GM12878 (cell line): ENCODE results near the gene STPG3. TPM values are rescaled to one million over a fixed set of nuclear protein-coding genes. Genes with fewer than 3 reads are reported as not detected.

ENCODE experiments used
- ATAC-seq: fragments of 200-7000 bp; cut with Tn5 transposase; 3 replicates; pipeline ENCODE4 v1.9.1; 2020; ENCODE audit warnings: mild to moderate bottlenecking, moderate library complexity
- BruUV-seq: library from RNA; stranded (reverse); fragments of 400-500 nt; replicated peaks from 2 replicates; lab custom pipeline; 2021; lab: Mats Ljungman, UMichigan
- CTCF ChIA-PET: fragments of 300-600 bp; sonication (Branson Sonifier 250); formaldehyde crosslinking; extraction: SDS; loops from one replicate; lab custom pipeline; 2021; ENCODE audit warnings: inconsistent platforms; lab: Yijun Ruan, JAX
- POLR2A ChIA-PET: fragments of 350-600 bp; formaldehyde crosslinking; extraction: SDS; loops from one replicate; lab custom pipeline; 2021; ENCODE audit warnings: inconsistent platforms; lab: Charles Lee
- RAD21 ChIA-PET: fragments of 300-600 bp; sonication (Branson Sonifier 250); formaldehyde crosslinking; loops from one replicate; lab custom pipeline; 2023; ENCODE audit warnings: antibody characterized with exemption; ENCODE audit not compliant: unreplicated experiment; lab: Charles Lee
- SMC1A ChIA-PET: fragments of 300-600 bp; sonication (Branson Sonifier 250); formaldehyde crosslinking; loops from one replicate; lab custom pipeline; 2023; ENCODE audit not compliant: unreplicated experiment, uncharacterized antibody; lab: Charles Lee
- DNase-seq: peaks from one replicate; pipeline ENCODE4 v3.0.0-alpha.2; 2011; ENCODE audit warnings: low read depth, low spot score
- FAIRE-seq: peaks from 3 replicates; lab custom pipeline; 2011; peaks lifted over from hg19 to GRCh38; lab: Jason Lieb, UNC
- H2AFZ ChIP-seq: 2 replicates; pipeline ENCODE4 v1.6.0; 2011; ENCODE audit warnings: low read depth, low read length, control low read depth; ENCODE audit not compliant: control insufficient read depth
- H3K27ac ChIP-seq: 2 replicates; pipeline ENCODE4 v1.5.1; 2011; ENCODE audit warnings: control low read depth; ENCODE audit not compliant: control insufficient read depth, insufficient read depth
- H3K27me3 ChIP-seq, 2 experiments: replicated peaks in 1 of 2; 2 replicates each; pipeline versions ENCODE4 v1.6.0 to v1.6.1; 2011; ENCODE audit warnings: low read length in 1 of 2; ENCODE audit not compliant: control insufficient read depth in 2 of 2, insufficient read depth in 2 of 2
- H3K36me3 ChIP-seq, 2 experiments: 2 replicates each; pipeline ENCODE4 v1.5.1; 2011; ENCODE audit warnings: low read length in 1 of 2; ENCODE audit not compliant: control insufficient read depth in 2 of 2, insufficient read depth in 2 of 2
- H3K4me1 ChIP-seq: 2 replicates; pipeline ENCODE4 v1.6.1; 2011; ENCODE audit warnings: mild to moderate bottlenecking, low read length, moderate library complexity, mixed read lengths; ENCODE audit not compliant: control insufficient read depth, insufficient read depth
- H3K4me2 ChIP-seq: 2 replicates; pipeline ENCODE4 v1.6.0; 2011; ENCODE audit warnings: control low read depth; ENCODE audit not compliant: control insufficient read depth, insufficient read depth
- H3K4me3 ChIP-seq: fragments of 200-600 bp; sonication (generic); 2 replicates; pipeline ENCODE4 v1.5.1; 2016
- H3K79me2 ChIP-seq: 2 replicates; pipeline ENCODE4 v1.6.0; 2011; ENCODE audit warnings: low read length; ENCODE audit not compliant: control insufficient read depth, insufficient read depth
- H3K9ac ChIP-seq: 2 replicates; pipeline ENCODE4 v1.8.0; 2011; ENCODE audit warnings: low read length, control low read depth, mixed read lengths; ENCODE audit not compliant: control insufficient read depth, insufficient read depth
- H3K9me3 ChIP-seq: replicated peaks from 3 replicates; pipeline ENCODE4 v1.5.1; 2011; ENCODE audit warnings: mild to moderate bottlenecking, low read length; ENCODE audit not compliant: control insufficient read depth, insufficient read depth
- H4K20me1 ChIP-seq: 2 replicates; pipeline ENCODE4 v1.6.0; 2011; ENCODE audit not compliant: control insufficient read depth, insufficient read depth
- BACH1 ChIP-seq: fragments of 450-650 bp; IDR thresholded peaks from 2 replicates; pipeline ENCODE4 v1.6.1; 2017; ENCODE audit warnings: mild to moderate bottlenecking, borderline replicate concordance
- FOXM1 ChIP-seq: IDR thresholded peaks from 2 replicates; pipeline ENCODE4 v1.6.1; 2012; ENCODE audit warnings: low read depth, mild to moderate bottlenecking, inconsistent platforms, low read length, moderate library complexity
- KLF5 ChIP-seq: fragments of 450-650 bp; IDR thresholded peaks from 2 replicates; pipeline ENCODE4 v1.6.1; 2014; ENCODE audit warnings: mild to moderate bottlenecking; ENCODE audit not compliant: partially characterized antibody
- MXI1 ChIP-seq: fragments of 150-350 bp; IDR thresholded peaks from 2 replicates; pipeline ENCODE4 v1.6.1; 2011; ENCODE audit warnings: low read depth, mild to moderate bottlenecking, inconsistent platforms, low read length, improper control_type of control experiment
- NR2C1 ChIP-seq: fragments of 450-650 bp; IDR thresholded peaks from 2 replicates; pipeline ENCODE4 v1.6.1; 2017; ENCODE audit warnings: antibody characterized with exemption, mild to moderate bottlenecking, moderate library complexity
- SMAD5 ChIP-seq: IDR thresholded peaks from 2 replicates; pipeline ENCODE4 v1.6.1; 2016; ENCODE audit warnings: antibody characterized with exemption, low read depth
- SRF ChIP-seq, 2 experiments: IDR thresholded peaks; 2 replicates each; pipeline ENCODE4 v1.6.1; 2011; ENCODE audit warnings: low read depth in 2 of 2, low read length in 2 of 2, mild to moderate bottlenecking in 1 of 2, moderate library complexity in 1 of 2
- WRNIP1 ChIP-seq: IDR thresholded peaks from 2 replicates; pipeline ENCODE4 v1.6.1; 2011; ENCODE audit warnings: low read depth, low read length, improper control_type of control experiment, borderline replicate concordance
- ZNF592 ChIP-seq: fragments of 450-650 bp; IDR thresholded peaks from 2 replicates; pipeline ENCODE4 v1.6.1; 2017; ENCODE audit warnings: mild to moderate bottlenecking, moderate library complexity
- ZZZ3 ChIP-seq: IDR thresholded peaks from 2 replicates; pipeline ENCODE4 v1.6.1; 2011; ENCODE audit warnings: low read depth; ENCODE audit not compliant: control insufficient read depth, insufficient read length
- WGBS: methylation state at CpG from one replicate; pipeline ENCODE4 v1.1.6; 2016; ENCODE audit warnings: low lambda C conversion rate; ENCODE audit not compliant: insufficient replicate concordance, insufficient coverage; ENCODE audit errors: missing lambda C conversion rate; 5-methylcytosine and 5-hydroxymethylcytosine counted together
- in situ Hi-C: fragments of 300-500 bp; cut with MboI; formaldehyde crosslinking; loops from 9 replicates; pipeline ENCODE4 v1.14.3; 2018; ENCODE audit warnings: mixed read lengths
- intact Hi-C: fragments of 100-400 bp; cut with micrococcal nuclease; formaldehyde crosslinking; loops from one replicate; pipeline ENCODE4 v1.14.2; 2022; ENCODE audit not compliant: unreplicated experiment
- polyA plus RNA-seq, 11 experiments: library from polyadenylated mRNA; depleted of rRNA in 4 of 11; unstranded in 6 of 11; stranded (reverse) in 5 of 11; fragments of >200 nt; fragmentation: Nextera tagmentation in 4 of 11; fragmentation: Illumina TruSeq in 1 of 11; extraction: Ambion mirVana in 4 of 11; extraction: Trizol in 1 of 11; gene quantifications; 1 replicate in 1 of 11; 2 replicates in 10 of 11; pipeline versions ENCODE4 v1.2.1 to v1.2.3, GENCODE V29; 2011 to 2016; ENCODE audit warnings: inconsistent platforms in 2 of 11, missing spikeins in 2 of 11, low read depth in 1 of 11
- total RNA-seq, 4 experiments: library from RNA; depleted of rRNA in 3 of 4; stranded (reverse); fragments of >200 nt in 3 of 4; fragmentation: Illumina TruSeq in 1 of 4; extraction: Trizol in 1 of 4; gene quantifications; 2 replicates each; pipeline versions ENCODE4 v1.2.1 to v1.2.3, GENCODE V29; 2013 to 2021

The STPG3 gene
- total and polyA plus RNA-seq, 10 of the 15 experiments (the other 5 are each of a cell fraction or from before 2014, with no cell fraction given), result not detected

- Histone ChIP-seq H4K20me1 (no peaks in the 10 kb centered on the region), H3K27ac (no peak overlapping the region), H3K4me3 (no peak overlapping the region), H3K9me3 (no peaks in the 10 kb centered on the region), H3K4me2 (no peak overlapping the region), H3K36me3 (peaks cover 6 to 7% of the 10 kb centered on the region in 2 experiments; a peak in 3 of 4 replicates), H2AFZ (no peak overlapping the region), H3K9ac (no peak overlapping the region), H3K4me1 (peaks cover 50% of the 10 kb centered on the region), H3K27me3 (no peaks in the 10 kb centered on the region), H3K79me2 (peaks cover 2% of the 10 kb centered on the region)
- WGBS, result 91% methylated on average over 29 of the region's 39 CpGs
- BruUV-seq, result no TSS peak
- DNase-seq (no peak), FAIRE-seq (no peak), ATAC-seq (no peak)
- ChIA-PET SMC1A (no interaction called here), CTCF (no interaction called here), POLR2A (interaction anchor here (1.2 kb wide), 1 partner anchor 17 kb away, joined by 4 read pairs; no protein-coding TSS in a partner anchor), RAD21 (interaction anchor here (0.6 kb wide), 1 partner anchor 18 kb away, joined by 3 read pairs; no protein-coding TSS in a partner anchor)
- intact Hi-C loops (no loop called here), in situ Hi-C loops (no loop called here)
- TF ChIP-seq FOXM1, result no peak
- TF ChIP-seq ZZZ3, result no peak
- TF ChIP-seq SMAD5, result no peak
- no peak for TF ChIP-seq BACH1
- no peak for TF ChIP-seq MXI1
- no peak for TF ChIP-seq SRF (IDR thresholded peaks at IDR 0.05; ENCODE audit: low read depth in 2 of 2, low read length in 2 of 2)
- TF ChIP-seq NR2C1, result no peak
- TF ChIP-seq KLF5, result no peak
- TF ChIP-seq WRNIP1, result no peak
- no peak for TF ChIP-seq ZNF592
These were observed 21.4 kb downstream of the STPG3 start for GRCh38 chr9:137272241-137273094.
